Measurements from ENCODE around the gene VAC14. TPM values are rescaled to one million over a fixed set of nuclear protein-coding genes. Genes with fewer than 3 reads are reported as not detected.

Gene VAC14
- total RNA-seq, 1 experiment from 2014 or later, result 35.3 TPM

- intact Hi-C loops (cut with micrococcal nuclease), result no loop called here
- peaks cover 18 to 31% of the 10 kb centered on the region in 2 experiments for H3K4me1 ChIP-seq (ENCODE audit: control insufficient read depth in 1 of 2, insufficient read depth in 2 of 2, low read length in 2 of 2)
- H3K9me2 ChIP-seq (ENCODE audit: insufficient read depth), result no peaks in the 10 kb centered on the region
- no peak overlapping the region for H2AFZ ChIP-seq (ENCODE audit: low read depth, low read length, poor library complexity, severe bottlenecking)
- DNase-seq (ENCODE audit: low read depth, low spot score) (no peak), ATAC-seq (no peak)
- H3K27me3 ChIP-seq (ENCODE audit: insufficient read depth, low read length), result no peaks in the 10 kb centered on the region
- no peak overlapping the region for H3K9ac ChIP-seq (ENCODE audit: low read length)
- ChIA-PET POLR2A (no interaction called here), CTCF (interaction anchor here (1.2 kb wide), 1 partner anchor 8 kb away, joined by 4 read pairs; no protein-coding TSS in a partner anchor), RAD21 (ENCODE audit: low non-redundant PET in 1 of 2, low total read pairs in 2 of 2, uncharacterized antibody in 2 of 2, unreplicated experiment in 2 of 2) (interaction anchor here in 1 of 2 experiments (0.6 kb wide), 1 partner anchor 1176 kb away, joined by 4 read pairs; no protein-coding TSS in a partner anchor)
- no peaks in the 10 kb centered on the region for H3K79me2 ChIP-seq (ENCODE audit: insufficient read depth, low read length)
- H3K4me2 ChIP-seq (ENCODE audit: low read length), result no peak overlapping the region
- no peak overlapping the region for H3K4me3 ChIP-seq (replicated peaks in 1 of 2; ENCODE audit: low read depth in 1 of 2, low read length in 2 of 2)
- H3K9me3 ChIP-seq (ENCODE audit: control insufficient read depth in 1 of 2, insufficient read depth in 1 of 2, low read depth in 1 of 2, low read length in 2 of 2), result no peaks in the 10 kb centered on the region
- BruUV-seq (replicated peaks), result no TSS peak
- TF ChIP-seq ELF1 (IDR thresholded peaks at IDR 0.05; ENCODE audit: borderline replicate concordance, low read depth) (no peak), FOSL1 (IDR thresholded peaks at IDR 0.05; ENCODE audit: low read depth) (no peak), REST (IDR thresholded peaks at IDR 0.05; ENCODE audit: low read depth) (no peak)
- no peaks in the 10 kb centered on the region for H3K36me3 ChIP-seq (ENCODE audit: control insufficient read depth in 1 of 2, insufficient read depth in 2 of 2, low read length in 2 of 2)
- no peaks in the 10 kb centered on the region for H4K20me1 ChIP-seq (ENCODE audit: insufficient read depth)
- no peak overlapping the region for H3K27ac ChIP-seq (ENCODE audit: low read depth, low read length)
Observed at GRCh38 chr16:70751593-70751992, 49.4 kb downstream of the VAC14 start.

GRCh38 chr16:70750893-70751467 is 50.0 kb downstream of the VAC14 start:
- Histone ChIP-seq H3K27me3 (ENCODE audit: insufficient read depth, low read length) (no peaks in the 10 kb centered on the region), H4K20me1 (ENCODE audit: insufficient read depth) (no peaks in the 10 kb centered on the region), H3K79me2 (ENCODE audit: insufficient read depth, low read length) (no peaks in the 10 kb centered on the region), H3K9ac (ENCODE audit: low read length) (no peak overlapping the region), H3K27ac (ENCODE audit: low read depth, low read length) (no peak overlapping the region), H3K4me3 (replicated peaks in 1 of 2; ENCODE audit: low read depth in 1 of 2, low read length in 2 of 2) (no peak overlapping the region), H3K4me1 (ENCODE audit: control insufficient read depth in 1 of 2, insufficient read depth in 2 of 2, low read length in 2 of 2) (peaks cover 24 to 37% of the 10 kb centered on the region in 2 experiments), H3K9me3 (ENCODE audit: control insufficient read depth in 1 of 2, insufficient read depth in 1 of 2, low read depth in 1 of 2, low read length in 2 of 2) (no peaks in the 10 kb centered on the region), H3K4me2 (ENCODE audit: low read length) (no peak overlapping the region), H3K36me3 (ENCODE audit: control insufficient read depth in 1 of 2, insufficient read depth in 2 of 2, low read length in 2 of 2) (no peaks in the 10 kb centered on the region), H2AFZ (ENCODE audit: low read depth, low read length, poor library complexity, severe bottlenecking) (no peak overlapping the region), H3K9me2 (ENCODE audit: insufficient read depth) (no peaks in the 10 kb centered on the region)
- POLR2A ChIA-PET, result no interaction called here
- no peak for ATAC-seq
- intact Hi-C loops (cut with micrococcal nuclease), result no loop called here
- RAD21 ChIA-PET (ENCODE audit: low non-redundant PET in 1 of 2, low total read pairs in 2 of 2, uncharacterized antibody in 2 of 2, unreplicated experiment in 2 of 2), result no interaction called here
- DNase-seq (ENCODE audit: low read depth, low spot score), result no peak
- no TSS peak for BruUV-seq (replicated peaks)
- TF ChIP-seq ZFX (IDR thresholded peaks at IDR 0.05), result no peak
- no peak for TF ChIP-seq POLR2A (IDR thresholded peaks at IDR 0.05; ENCODE audit: borderline replicate concordance, extremely low read depth, insufficient read depth, insufficient read length)
- TF ChIP-seq POLR2AphosphoS5 (IDR thresholded peaks at IDR 0.05; ENCODE audit: low read depth, low read length), result no peak
- no peak for TF ChIP-seq REST (IDR thresholded peaks at IDR 0.05; ENCODE audit: low read depth)
- TF ChIP-seq RAD21 (IDR thresholded peaks at IDR 0.05; ENCODE audit: low read depth), result no peak
- TF ChIP-seq, protein P1, sequence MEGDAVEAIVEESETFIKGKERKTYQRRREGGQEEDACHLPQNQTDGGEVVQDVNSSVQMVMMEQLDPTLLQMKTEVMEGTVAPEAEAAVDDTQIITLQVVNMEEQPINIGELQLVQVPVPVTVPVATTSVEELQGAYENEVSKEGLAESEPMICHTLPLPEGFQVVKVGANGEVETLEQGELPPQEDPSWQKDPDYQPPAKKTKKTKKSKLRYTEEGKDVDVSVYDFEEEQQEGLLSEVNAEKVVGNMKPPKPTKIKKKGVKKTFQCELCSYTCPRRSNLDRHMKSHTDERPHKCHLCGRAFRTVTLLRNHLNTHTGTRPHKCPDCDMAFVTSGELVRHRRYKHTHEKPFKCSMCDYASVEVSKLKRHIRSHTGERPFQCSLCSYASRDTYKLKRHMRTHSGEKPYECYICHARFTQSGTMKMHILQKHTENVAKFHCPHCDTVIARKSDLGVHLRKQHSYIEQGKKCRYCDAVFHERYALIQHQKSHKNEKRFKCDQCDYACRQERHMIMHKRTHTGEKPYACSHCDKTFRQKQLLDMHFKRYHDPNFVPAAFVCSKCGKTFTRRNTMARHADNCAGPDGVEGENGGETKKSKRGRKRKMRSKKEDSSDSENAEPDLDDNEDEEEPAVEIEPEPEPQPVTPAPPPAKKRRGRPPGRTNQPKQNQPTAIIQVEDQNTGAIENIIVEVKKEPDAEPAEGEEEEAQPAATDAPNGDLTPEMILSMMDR (IDR thresholded peaks at IDR 0.05 in 2 of 3, conservative IDR thresholded peaks at IDR 0.05 in 1 of 3; ENCODE audit: borderline replicate concordance in 1 of 3, insufficient read depth in 1 of 3, low read depth in 2 of 3, low read length in 2 of 3), result no peak
- CTCF ChIA-PET, result interaction anchor here (1.2 kb wide), 1 partner anchor 9 kb away, joined by 4 read pairs; no protein-coding TSS in a partner anchor
